Neuronal stem cell (in vitro differentiated cells): ENCODE results near the gene MOB1A.

Experiments used
- DNase-seq: peaks from one replicate; pipeline ENCODE4 v3.0.0-alpha.2; 2013; ENCODE audit warnings: low spot score
- H2AFZ ChIP-seq: one replicate; pipeline ENCODE4 v1.6.1; 2013; ENCODE audit warnings: mild to moderate bottlenecking, low read length, inconsistent platforms
- H2AK5ac ChIP-seq: 2 replicates; pipeline ENCODE4 v1.6.1; 2013; ENCODE audit warnings: low read depth, mild to moderate bottlenecking, inconsistent platforms, low read length, moderate library complexity, mixed read lengths
- H2BK120ac ChIP-seq: 2 replicates; pipeline ENCODE4 v1.6.1; 2013; ENCODE audit warnings: low read depth, mild to moderate bottlenecking, inconsistent platforms, low read length, moderate library complexity, mixed read lengths
- H2BK12ac ChIP-seq: one replicate; pipeline ENCODE4 v1.6.1; 2013; ENCODE audit warnings: low read length, inconsistent platforms
- H2BK15ac ChIP-seq: 2 replicates; pipeline ENCODE4 v1.6.1; 2013; ENCODE audit warnings: mild to moderate bottlenecking, low read length, inconsistent platforms, mixed read lengths
- H2BK5ac ChIP-seq: one replicate; pipeline ENCODE4 v1.6.1; 2013; ENCODE audit warnings: inconsistent platforms, mild to moderate bottlenecking, low read length, moderate library complexity
- H3K14ac ChIP-seq: one replicate; pipeline ENCODE4 v1.6.1; 2013; ENCODE audit warnings: low read length, inconsistent platforms
- H3K18ac ChIP-seq: 2 replicates; pipeline ENCODE4 v1.6.1; 2013; ENCODE audit warnings: low read length, inconsistent platforms
- H3K23ac ChIP-seq: 2 replicates; pipeline ENCODE4 v1.6.1; 2013; ENCODE audit warnings: low read depth, mild to moderate bottlenecking, mixed read lengths, low read length, inconsistent platforms; ENCODE audit not compliant: poor library complexity
- H3K27ac ChIP-seq: replicated peaks from 3 replicates; pipeline ENCODE4 v1.5.1; 2013; ENCODE audit warnings: low read length, inconsistent platforms
- H3K27me3 ChIP-seq, 3 experiments: 2 replicates each; pipeline ENCODE4 v1.6.1; 2013; ENCODE audit warnings: low read length in 3 of 3, mild to moderate bottlenecking in 2 of 3, inconsistent platforms in 1 of 3, low read depth in 1 of 3, mixed read lengths in 1 of 3, moderate library complexity in 1 of 3; ENCODE audit not compliant: control insufficient read depth in 3 of 3, insufficient read depth in 3 of 3
- H3K36me3 ChIP-seq, 2 donors: replicated peaks in 1 of 2; 2 replicates each; pipeline ENCODE4 v1.6.1; 2013; ENCODE audit warnings: low read length in 2 of 2; ENCODE audit not compliant: control insufficient read depth in 2 of 2, insufficient read depth in 2 of 2
- H3K4ac ChIP-seq: 2 replicates; pipeline ENCODE4 v1.6.1; 2013; ENCODE audit warnings: inconsistent platforms, mild to moderate bottlenecking, low read length, moderate library complexity
- H3K4me1 ChIP-seq, 2 donors: 1 replicate in 1 of 2; 2 replicates in 1 of 2; pipeline ENCODE4 v1.6.1; 2013; ENCODE audit warnings: low read length in 2 of 2, low read depth in 1 of 2; ENCODE audit not compliant: control insufficient read depth in 2 of 2, insufficient read depth in 1 of 2
- H3K4me2 ChIP-seq: one replicate; pipeline ENCODE4 v1.6.1; 2013; ENCODE audit warnings: mild to moderate bottlenecking, low read length, inconsistent platforms; ENCODE audit not compliant: insufficient read depth, poor library complexity, severe bottlenecking
- H3K4me3 ChIP-seq, 2 donors: 2 replicates each; pipeline ENCODE4 v1.5.1; 2013; ENCODE audit warnings: low read length in 2 of 2, mild to moderate bottlenecking in 2 of 2, inconsistent platforms in 1 of 2, moderate library complexity in 1 of 2
- H3K79me1 ChIP-seq: one replicate; pipeline ENCODE4 v1.6.1; 2013; ENCODE audit warnings: low read depth, mild to moderate bottlenecking, inconsistent platforms, low read length, moderate library complexity
- H3K9ac ChIP-seq: one replicate; pipeline ENCODE4 v1.6.1; 2013; ENCODE audit warnings: mild to moderate bottlenecking, low read depth, low read length, inconsistent platforms; ENCODE audit not compliant: poor library complexity
- H3K9me3 ChIP-seq, 2 donors: replicated peaks in 1 of 2; 2 replicates each; pipeline versions ENCODE3 to v1.6.1; 2013; ENCODE audit warnings: low read length in 2 of 2, mild to moderate bottlenecking in 2 of 2, inconsistent platforms in 1 of 2, low read depth in 1 of 2, mixed read lengths in 1 of 2, moderate library complexity in 1 of 2; ENCODE audit not compliant: control insufficient read depth in 2 of 2, insufficient read depth in 1 of 2
- H4K8ac ChIP-seq: one replicate; pipeline ENCODE4 v1.6.1; 2013; ENCODE audit warnings: low read depth, mild to moderate bottlenecking, inconsistent platforms, low read length, moderate library complexity
- H4K91ac ChIP-seq: one replicate; pipeline ENCODE4 v1.6.1; 2013; ENCODE audit warnings: low read length, low read depth, mild to moderate bottlenecking, inconsistent platforms; ENCODE audit not compliant: poor library complexity
- WGBS, 2 donors: extraction: QIAGEN DNeasy Blood & Tissue Kit; methylation state at CpG; one replicate each; pipeline ENCODE4 v1.1.7; 2013; ENCODE audit warnings: missing lambda C conversion rate in 2 of 2, mixed read lengths in 1 of 2; ENCODE audit not compliant: insufficient read length in 2 of 2, insufficient replicate concordance in 1 of 2; ENCODE audit errors: extremely low coverage in 2 of 2; 5-methylcytosine and 5-hydroxymethylcytosine counted together

Gene MOB1A

GRCh38 chr2:74111380-74111779 lies 67.3 kb downstream of the MOB1A start:
- H3K4me1 ChIP-seq = peaks cover 0 to 6% of the 10 kb centered on the region in 2 donors

GRCh38 chr2:74110537-74110936 lies 68.1 kb downstream of the MOB1A start:
- no peak overlapping the region for H2BK120ac ChIP-seq
- no peaks in the 10 kb centered on the region for H3K9me3 ChIP-seq

More at GRCh38 chr2:74111380-74111779, 67.3 kb downstream of the MOB1A start:
- H3K4me2 ChIP-seq = no peak overlapping the region
- H3K27me3 ChIP-seq = no peaks in the 10 kb centered on the region
- no peak overlapping the region for H2AFZ ChIP-seq
- no peak overlapping the region for H3K9ac ChIP-seq
- H3K14ac ChIP-seq = no peak overlapping the region
- H3K9me3 ChIP-seq = no peaks in the 10 kb centered on the region
- H2BK120ac ChIP-seq = no peak overlapping the region
- no peak overlapping the region for H4K8ac ChIP-seq
- no peak overlapping the region for H3K4ac ChIP-seq
- H2BK15ac ChIP-seq = no peak overlapping the region
- peaks cover 0 to 5% of the 10 kb centered on the region in 2 donors for H3K36me3 ChIP-seq
- H3K18ac ChIP-seq = no peak overlapping the region
- no peak for DNase-seq
- H2AK5ac ChIP-seq = no peak overlapping the region
- no peak overlapping the region for H4K91ac ChIP-seq
- H3K27ac ChIP-seq = no peak overlapping the region
- H3K23ac ChIP-seq = no peak overlapping the region
- no peak overlapping the region for H2BK12ac ChIP-seq
- peak overlapping the region in 1 of 2 donors; percentile 14 for H3K4me3 ChIP-seq
- no peaks in the 10 kb centered on the region for H3K79me1 ChIP-seq
- no peak overlapping the region for H2BK5ac ChIP-seq

GRCh38 chr2:74109551-74109950 lies 69.1 kb downstream of the MOB1A start:
- peaks cover 1 to 23% of the 10 kb centered on the region in 2 donors for H3K36me3 ChIP-seq
- no peak overlapping the region for H3K18ac ChIP-seq
- H2AFZ ChIP-seq = no peak overlapping the region
- H2BK120ac ChIP-seq = no peak overlapping the region
- no peak overlapping the region for H3K14ac ChIP-seq
- no peak overlapping the region for H3K4me2 ChIP-seq
- no peak overlapping the region for H3K9ac ChIP-seq
- H2AK5ac ChIP-seq = no peak overlapping the region
- no peak overlapping the region for H4K8ac ChIP-seq
- no peak for DNase-seq
- no peak overlapping the region for H3K23ac ChIP-seq
- no peak overlapping the region for H3K27ac ChIP-seq
- H2BK15ac ChIP-seq = no peak overlapping the region
- no peak overlapping the region for H3K4me3 ChIP-seq
- no peak overlapping the region for H3K4ac ChIP-seq
- no peak overlapping the region for H4K91ac ChIP-seq
- no CpG with 5 or more reads among the region's 8 CpGs for WGBS, 2 donors
- no peaks in the 10 kb centered on the region for H3K27me3 ChIP-seq
- H2BK12ac ChIP-seq = no peak overlapping the region
- no peaks in the 10 kb centered on the region for H3K79me1 ChIP-seq
- no peaks in the 10 kb centered on the region for H3K9me3 ChIP-seq
- H2BK5ac ChIP-seq = no peak overlapping the region
- H3K4me1 ChIP-seq = peaks cover 0 to 12% of the 10 kb centered on the region in 2 donors

More at GRCh38 chr2:74110537-74110936, 68.1 kb downstream of the MOB1A start:
- H3K4me2 ChIP-seq = no peak overlapping the region
- no peak overlapping the region for H3K14ac ChIP-seq
- no peak overlapping the region for H3K4me3 ChIP-seq
- no peak overlapping the region for H3K27ac ChIP-seq
- H3K4me1 ChIP-seq = peaks cover 0 to 12% of the 10 kb centered on the region in 2 donors
- H3K79me1 ChIP-seq = no peaks in the 10 kb centered on the region
- H3K23ac ChIP-seq = no peak overlapping the region
- no peak overlapping the region for H4K8ac ChIP-seq
- H2BK12ac ChIP-seq = no peak overlapping the region
- WGBS, 2 donors = no CpG with 5 or more reads among the region's 3 CpGs
- peaks cover 0 to 13% of the 10 kb centered on the region in 2 donors for H3K36me3 ChIP-seq
- H2BK15ac ChIP-seq = no peak overlapping the region
- H2AK5ac ChIP-seq = no peak overlapping the region
- H3K18ac ChIP-seq = no peak overlapping the region
- no peak overlapping the region for H2BK5ac ChIP-seq
- H3K9ac ChIP-seq = no peak overlapping the region
- H3K27me3 ChIP-seq = no peaks in the 10 kb centered on the region
- H2AFZ ChIP-seq = no peak overlapping the region
- no peak for DNase-seq
- no peak overlapping the region for H3K4ac ChIP-seq
- no peak overlapping the region for H4K91ac ChIP-seq

- peaks cover 0 to 12% of the 10 kb centered on the region in 2 donors for H3K4me1 ChIP-seq
- H2BK120ac ChIP-seq = no peak overlapping the region
- H4K91ac ChIP-seq = no peak overlapping the region
- no peak overlapping the region for H3K4ac ChIP-seq
- no peak for DNase-seq
- H3K4me2 ChIP-seq = no peak overlapping the region
- no peak overlapping the region for H2BK15ac ChIP-seq
- H3K27ac ChIP-seq = peak overlapping the region; percentile 45
- H4K8ac ChIP-seq = no peak overlapping the region
- H3K79me1 ChIP-seq = no peaks in the 10 kb centered on the region
- WGBS, 2 donors = no CpG with 5 or more reads among the region's 12 CpGs
- no peak overlapping the region for H3K14ac ChIP-seq
- no peak overlapping the region for H2AFZ ChIP-seq
- no peak overlapping the region for H3K9ac ChIP-seq
- H3K27me3 ChIP-seq = no peaks in the 10 kb centered on the region
- no peak overlapping the region for H3K18ac ChIP-seq
- H2BK12ac ChIP-seq = no peak overlapping the region
- peaks cover 7 to 48% of the 10 kb centered on the region in 2 donors for H3K36me3 ChIP-seq
- no peak overlapping the region for H2AK5ac ChIP-seq
- no peaks in the 10 kb centered on the region for H3K9me3 ChIP-seq
- H2BK5ac ChIP-seq = no peak overlapping the region
- H3K4me3 ChIP-seq = no peak overlapping the region
- no peak overlapping the region for H3K23ac ChIP-seq
These were observed 71.6 kb downstream of the MOB1A start for GRCh38 chr2:74107071-74107470.
